ENCODE results near the gene GNAZ. TPM values are rescaled to one million over a fixed set of nuclear protein-coding genes. Genes with fewer than 3 reads are reported as not detected.

GNAZ gene
- total RNA-seq, 1 donor from 2014 or later = 2.9 TPM

DNA sequence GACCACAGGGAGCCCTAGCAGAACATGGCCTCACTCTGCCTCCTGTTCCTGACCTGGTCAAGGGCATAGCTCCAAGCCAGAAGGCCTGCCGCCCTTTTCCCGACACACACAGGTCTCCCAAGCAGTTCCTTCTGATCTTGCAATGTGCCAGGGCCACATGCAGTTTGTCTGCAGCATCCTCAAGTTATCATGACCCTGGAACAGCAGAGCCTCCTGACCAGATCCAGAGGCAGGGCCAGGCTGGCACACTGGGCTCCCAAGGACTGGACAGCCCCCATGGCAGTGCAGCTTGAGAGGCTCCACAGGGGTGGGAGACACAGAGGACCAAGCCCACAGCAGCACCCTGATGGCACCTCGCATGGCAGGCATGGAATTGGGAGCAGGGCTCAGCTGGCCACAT is 31.2 kb downstream of the GNAZ start:
- no peak overlapping the region for H3K27ac ChIP-seq (replicated peaks)
- TF ChIP-seq CTCF (IDR thresholded peaks at IDR 0.05; ENCODE audit: borderline replicate concordance) = no peak
- no peak for DNase-seq
- intact Hi-C loops (cut with micrococcal nuclease) = no loop called here
- H3K27me3 ChIP-seq (ENCODE audit: low read depth) = no peaks in the 10 kb centered on the region
- H3K4me3 ChIP-seq = no peak overlapping the region
- no peaks in the 10 kb centered on the region for H3K9me3 ChIP-seq (replicated peaks)
- no peaks in the 10 kb centered on the region for H3K36me3 ChIP-seq
- H3K4me1 ChIP-seq = peaks cover 32% of the 10 kb centered on the region

DNA sequence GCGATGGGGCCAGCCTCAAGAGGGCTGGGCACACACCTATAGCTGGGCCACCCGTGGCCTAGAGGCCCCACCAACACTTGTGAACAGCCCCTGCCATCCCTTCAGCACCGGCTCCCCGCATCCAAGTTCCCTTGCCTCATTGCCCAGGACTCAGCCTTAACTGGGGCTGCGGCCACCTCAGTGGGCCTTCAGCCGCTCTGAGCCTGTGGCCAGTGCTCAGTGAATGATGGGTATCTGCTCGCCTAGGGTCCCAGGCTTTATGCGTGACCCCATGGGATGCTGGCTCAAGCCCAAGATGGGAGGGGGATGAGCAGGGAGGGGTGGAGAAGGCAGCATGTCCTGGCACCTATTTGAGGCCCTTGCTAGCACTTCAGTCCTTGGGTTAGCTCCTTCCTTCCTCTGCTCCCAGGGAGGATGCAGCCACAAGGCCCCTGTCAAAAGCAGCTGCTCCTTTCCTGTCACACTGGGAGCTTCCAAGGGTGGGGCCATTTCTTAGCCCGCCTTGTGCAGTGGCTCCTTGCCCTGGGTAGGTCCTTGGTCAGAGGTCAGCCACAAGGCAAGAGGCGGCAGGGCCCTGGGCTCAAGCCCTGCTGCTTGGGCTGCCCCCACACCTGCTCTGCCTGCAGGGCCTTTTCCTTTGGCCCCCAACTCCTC is 31.8 kb downstream of the GNAZ start:
- no peak for DNase-seq
- intact Hi-C loops (cut with micrococcal nuclease) = no loop called here
- Histone ChIP-seq H3K27ac (replicated peaks) (no peak overlapping the region), H3K4me1 (peaks cover 38% of the 10 kb centered on the region), H3K4me3 (no peak overlapping the region), H3K9me3 (replicated peaks) (no peaks in the 10 kb centered on the region), H3K27me3 (ENCODE audit: low read depth) (no peaks in the 10 kb centered on the region), H3K36me3 (no peaks in the 10 kb centered on the region)
- no peak for TF ChIP-seq CTCF (IDR thresholded peaks at IDR 0.05; ENCODE audit: borderline replicate concordance)

DNA sequence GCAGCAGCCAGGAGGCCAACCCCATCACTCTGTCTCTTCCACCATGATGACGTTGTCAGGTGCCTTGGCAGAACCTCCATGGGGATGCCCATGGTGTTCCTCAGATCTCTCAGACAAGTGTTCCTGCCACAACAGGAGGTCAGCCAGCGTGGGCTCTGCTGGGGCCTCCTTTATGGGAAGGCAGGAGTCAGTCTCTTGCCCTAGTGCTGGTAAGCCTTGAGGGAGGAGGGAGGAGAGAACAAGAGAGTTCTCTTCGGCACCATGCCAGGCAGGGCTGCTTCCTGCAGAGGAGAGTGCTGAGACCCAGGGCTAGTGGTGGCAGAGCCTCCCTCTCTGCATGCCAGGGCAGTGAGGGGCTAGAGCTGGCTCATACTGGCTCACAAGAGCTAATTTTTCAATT is 32.5 kb downstream of the GNAZ start:
- no peaks in the 10 kb centered on the region for H3K9me3 ChIP-seq (replicated peaks)
- no peak for DNase-seq
- no peak for TF ChIP-seq CTCF (IDR thresholded peaks at IDR 0.05; ENCODE audit: borderline replicate concordance)
- intact Hi-C loops (cut with micrococcal nuclease) = no loop called here
- peaks cover 43% of the 10 kb centered on the region for H3K4me1 ChIP-seq
- no peaks in the 10 kb centered on the region for H3K36me3 ChIP-seq
- H3K27me3 ChIP-seq (ENCODE audit: low read depth) = no peaks in the 10 kb centered on the region
- no peak overlapping the region for H3K4me3 ChIP-seq
- H3K27ac ChIP-seq (replicated peaks) = no peak overlapping the region

- TF ChIP-seq CTCF (IDR thresholded peaks at IDR 0.05; ENCODE audit: borderline replicate concordance) = no peak
- intact Hi-C loops (cut with micrococcal nuclease) = no loop called here
- Histone ChIP-seq H3K36me3 (no peaks in the 10 kb centered on the region), H3K4me1 (peaks cover 37% of the 10 kb centered on the region), H3K27me3 (ENCODE audit: low read depth) (no peaks in the 10 kb centered on the region), H3K4me3 (no peak overlapping the region), H3K9me3 (replicated peaks) (no peaks in the 10 kb centered on the region), H3K27ac (replicated peaks) (no peak overlapping the region)
- no peak for DNase-seq
Measured at GRCh38 chr22:23103199-23103954, 33.1 kb downstream of the GNAZ start.

DNA sequence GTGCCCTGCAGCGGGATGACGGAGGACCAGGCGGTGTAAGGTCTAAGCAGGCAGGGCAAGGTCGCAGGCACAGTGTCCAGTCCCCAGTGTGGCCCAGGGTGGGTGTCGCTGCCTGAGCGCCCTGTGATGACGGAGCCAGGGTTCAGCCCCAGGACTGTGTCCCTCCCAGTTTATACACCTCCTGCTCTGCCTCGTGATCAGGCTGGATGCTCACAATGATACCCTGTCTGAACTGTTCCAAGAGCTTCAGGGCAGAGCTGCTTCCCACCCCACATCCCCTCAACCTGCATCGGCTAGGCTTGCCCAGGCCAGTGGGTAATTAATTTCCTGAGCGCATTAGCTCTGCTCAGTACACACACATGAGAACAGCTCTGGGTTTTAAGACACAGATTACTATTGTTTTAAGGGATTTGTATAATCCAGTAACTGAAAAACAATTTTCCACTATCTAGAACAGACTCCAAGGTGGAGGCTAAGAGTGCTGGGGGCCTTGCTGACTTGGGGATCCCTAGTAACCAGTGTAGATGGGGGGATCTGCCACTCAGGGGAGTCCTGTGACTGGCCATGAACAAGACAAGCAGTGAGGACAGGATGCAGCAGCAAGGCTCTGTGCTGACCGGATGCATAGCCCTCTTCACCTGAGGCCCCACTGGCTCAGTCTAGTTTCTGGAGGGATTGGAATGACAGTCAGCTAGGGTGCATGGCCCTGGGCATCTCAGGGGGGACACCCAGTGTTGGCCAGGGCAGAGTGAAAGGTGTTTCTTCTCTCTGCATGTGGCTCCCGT is 34.1 kb downstream of the GNAZ start:
- Histone ChIP-seq H3K36me3 (no peaks in the 10 kb centered on the region), H3K27ac (replicated peaks) (no peak overlapping the region), H3K4me3 (no peak overlapping the region), H3K4me1 (peaks cover 27% of the 10 kb centered on the region), H3K27me3 (ENCODE audit: low read depth) (no peaks in the 10 kb centered on the region), H3K9me3 (replicated peaks) (no peaks in the 10 kb centered on the region)
- no peak for TF ChIP-seq CTCF (IDR thresholded peaks at IDR 0.05; ENCODE audit: borderline replicate concordance)
- intact Hi-C loops (cut with micrococcal nuclease) = no loop called here
- DNase-seq = no peak
